NCI-H1048 (cell line): ENCODE data around the gene NUP54.
A peak's percentile ranks its signal among the peaks of the same experiment; 100 is the strongest.

Source experiments
- DNase-seq: peaks from one replicate; lab custom pipeline; 2025; lab: John Stamatoyannopoulos, UW

NUP54 gene, protein sequence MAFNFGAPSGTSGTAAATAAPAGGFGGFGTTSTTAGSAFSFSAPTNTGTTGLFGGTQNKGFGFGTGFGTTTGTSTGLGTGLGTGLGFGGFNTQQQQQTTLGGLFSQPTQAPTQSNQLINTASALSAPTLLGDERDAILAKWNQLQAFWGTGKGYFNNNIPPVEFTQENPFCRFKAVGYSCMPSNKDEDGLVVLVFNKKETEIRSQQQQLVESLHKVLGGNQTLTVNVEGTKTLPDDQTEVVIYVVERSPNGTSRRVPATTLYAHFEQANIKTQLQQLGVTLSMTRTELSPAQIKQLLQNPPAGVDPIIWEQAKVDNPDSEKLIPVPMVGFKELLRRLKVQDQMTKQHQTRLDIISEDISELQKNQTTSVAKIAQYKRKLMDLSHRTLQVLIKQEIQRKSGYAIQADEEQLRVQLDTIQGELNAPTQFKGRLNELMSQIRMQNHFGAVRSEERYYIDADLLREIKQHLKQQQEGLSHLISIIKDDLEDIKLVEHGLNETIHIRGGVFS

GRCh38 chr4:76148142-76148865, at the start of gene NUP54:
TSS of gene NUP54 (minus strand) at chr4:76148397. CDS start at chr4:76148374, 23 bp downstream.
- peak; percentile 90 for DNase-seq

- DNase-seq = no peak
These were observed 49.0 kb upstream of the NUP54 start for GRCh38 chr4:76197031-76197743.

- no peak for DNase-seq
These were observed 48.2 kb upstream of the NUP54 start for GRCh38 chr4:76196376-76196775.

GRCh38 chr4:76195326-76195725, 47.1 kb upstream of the NUP54 start:
- DNase-seq = no peak

DNA sequence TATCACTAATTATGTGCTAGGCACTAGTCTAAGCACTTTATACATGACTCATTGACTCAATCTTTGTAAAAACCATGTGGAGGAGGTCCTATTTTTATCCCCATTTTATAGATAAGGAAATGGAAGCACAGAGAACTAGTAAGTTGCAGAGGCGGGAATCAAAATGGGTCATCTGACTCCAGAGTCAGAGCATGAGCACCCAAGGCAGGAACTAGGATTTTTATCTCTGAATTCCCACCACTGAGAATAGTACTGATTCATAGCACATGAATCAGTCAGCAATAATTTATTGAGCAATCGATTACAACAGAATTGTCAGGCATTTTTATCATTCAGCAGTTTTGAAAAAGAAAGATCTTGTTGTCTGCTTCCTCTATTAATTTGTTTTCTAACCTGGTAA, 46.1 kb upstream of the NUP54 start:
- DNase-seq = no peak

GRCh38 chr4:76192236-76192635, 44.0 kb upstream of the NUP54 start:
- no peak for DNase-seq

DNA sequence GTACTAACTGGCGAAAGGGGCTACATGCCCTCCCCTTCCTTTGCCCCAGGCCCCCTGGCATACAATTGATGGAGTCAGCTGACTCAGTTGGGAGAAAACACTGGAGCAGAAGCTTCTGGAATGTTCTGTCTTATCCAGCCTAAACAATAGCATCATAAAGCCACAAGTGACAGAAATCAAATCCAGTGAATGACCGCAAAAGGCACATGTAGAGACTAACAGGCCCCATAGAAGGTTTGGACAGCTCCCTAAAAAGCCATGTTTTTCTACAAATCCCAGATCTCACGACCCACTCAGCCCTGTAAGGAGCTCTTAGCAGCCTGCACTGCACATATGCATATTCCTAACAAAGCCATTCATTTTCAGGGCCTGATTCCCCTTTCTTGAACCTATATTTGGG, 40.4 kb upstream of the NUP54 start:
- no peak for DNase-seq

DNA sequence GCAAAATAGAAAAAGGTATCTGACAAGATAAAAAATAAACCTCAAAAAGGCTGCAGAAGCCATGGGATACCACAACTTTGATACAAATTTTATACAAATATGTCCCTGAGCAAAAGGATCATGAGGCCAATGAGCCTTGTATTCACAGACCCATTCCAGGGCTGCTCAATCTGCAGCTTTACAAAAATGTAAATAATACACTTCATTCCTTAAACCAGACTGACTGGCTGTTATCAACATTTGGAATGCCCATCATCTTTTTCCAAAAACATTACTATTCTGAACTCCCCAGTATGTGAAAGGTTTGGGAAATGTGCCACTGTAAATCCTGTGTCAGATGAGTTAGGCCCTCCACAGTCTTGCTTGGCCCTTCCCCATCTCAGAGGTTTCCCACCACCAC, 40.0 kb upstream of the NUP54 start:
- no peak for DNase-seq

DNA sequence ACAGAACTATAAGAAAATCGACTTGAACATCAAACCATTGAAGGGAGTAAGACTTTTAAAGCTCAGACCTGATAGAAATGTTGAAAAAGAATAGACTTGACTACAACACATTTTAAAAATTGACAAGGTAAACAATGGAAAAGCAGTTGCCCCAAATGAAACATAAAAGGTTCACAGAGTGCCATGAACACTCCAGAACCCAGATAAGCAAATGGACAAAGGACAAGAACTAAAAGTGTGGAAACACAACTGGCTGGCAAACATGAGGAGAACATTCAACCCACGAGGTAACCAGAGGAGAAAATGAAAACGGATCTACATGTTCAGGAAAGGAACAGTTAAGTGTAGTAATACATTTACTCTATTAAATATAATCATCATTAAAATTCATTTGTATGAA, 39.0 kb upstream of the NUP54 start:
- no peak for DNase-seq

GRCh38 chr4:76182463-76182862, 34.3 kb upstream of the NUP54 start:
- no peak for DNase-seq

DNA sequence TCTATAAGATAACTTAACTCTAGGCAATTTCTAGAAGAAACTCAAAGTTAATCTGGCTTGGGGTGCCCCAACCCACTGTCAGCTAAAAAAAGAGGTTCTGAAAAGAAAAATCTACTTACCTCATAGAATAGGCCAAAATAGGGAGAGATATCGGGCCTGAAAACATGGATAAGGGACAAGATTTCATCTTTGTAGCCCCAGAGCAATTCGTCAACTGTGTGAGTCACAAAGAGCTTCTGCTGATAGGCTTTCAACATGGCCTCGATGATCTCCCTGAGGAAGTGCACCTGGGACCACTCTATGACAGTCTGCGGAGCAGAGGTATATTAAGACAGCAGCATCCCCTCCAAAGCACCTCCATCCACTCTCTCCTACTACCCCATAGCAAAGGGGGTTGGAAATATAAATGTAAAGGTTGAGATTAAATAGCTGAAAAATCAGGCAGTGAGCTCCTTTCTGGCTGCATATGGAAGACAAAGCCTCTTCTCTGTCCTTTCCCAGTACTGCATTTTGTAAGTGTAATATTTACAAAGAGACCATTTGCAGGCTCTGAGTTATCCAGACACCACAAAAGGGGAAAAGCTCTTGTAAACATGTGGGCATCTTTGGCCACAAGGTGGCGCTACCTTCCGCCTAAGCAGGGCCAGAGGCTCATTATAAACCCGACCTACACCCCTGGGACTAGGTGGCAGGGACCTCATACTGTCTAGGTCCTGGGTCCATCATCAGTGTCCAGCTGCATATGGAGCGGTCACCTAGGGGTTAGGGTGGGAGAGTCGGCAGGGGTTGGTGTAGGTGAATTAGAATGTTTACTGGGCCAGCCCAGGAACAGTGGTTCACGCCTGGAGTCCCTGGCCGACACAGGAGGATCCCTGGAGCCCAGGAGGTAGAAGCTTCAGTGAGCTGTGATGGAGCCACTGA, 31.5 kb upstream of the NUP54 start:
- peak; percentile 60 for DNase-seq

DNA sequence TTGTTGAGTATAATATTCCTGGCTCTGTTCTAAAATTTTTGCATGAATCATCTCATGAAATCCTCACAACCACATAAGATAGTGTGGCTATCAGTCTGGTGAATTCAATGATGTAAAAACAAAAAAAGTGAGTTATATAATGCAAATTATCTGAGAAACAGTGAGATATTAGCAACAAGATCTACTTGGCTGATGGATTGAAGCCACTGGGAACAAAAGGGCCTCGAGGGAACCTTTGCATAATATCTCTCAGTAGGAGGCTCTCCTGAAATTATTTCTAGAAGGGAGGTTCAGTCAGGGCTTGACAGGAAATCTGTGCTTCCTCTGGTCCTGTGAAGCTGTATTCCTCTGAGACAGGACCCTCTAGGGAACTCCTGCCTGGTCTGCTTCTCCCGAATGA, 30.1 kb upstream of the NUP54 start:
- DNase-seq = no peak

GRCh38 chr4:76177709-76178108, 29.5 kb upstream of the NUP54 start:
- no peak for DNase-seq

- DNase-seq = no peak
These were observed 27.1 kb upstream of the NUP54 start for GRCh38 chr4:76175336-76175735.

DNA sequence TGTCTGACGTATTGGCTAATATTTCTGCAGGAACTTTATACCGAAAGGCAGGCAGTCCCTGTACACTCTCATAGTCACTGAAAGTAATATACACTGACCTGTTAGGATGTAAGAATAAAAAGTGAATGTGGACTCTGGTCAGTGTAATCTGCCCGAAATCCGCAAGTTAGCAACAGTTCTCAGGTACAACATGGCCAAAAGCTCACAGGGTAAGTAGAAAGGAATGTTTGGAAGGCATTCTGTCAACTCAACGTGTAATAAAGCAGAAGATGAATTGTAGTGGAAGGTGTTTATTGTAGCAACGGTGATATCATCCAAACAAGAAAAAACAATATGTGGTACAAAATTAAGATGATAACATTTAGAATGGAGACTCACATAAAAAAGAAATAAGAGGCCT, 26.0 kb upstream of the NUP54 start:
- no peak for DNase-seq

- DNase-seq = no peak
These were observed 20.5 kb upstream of the NUP54 start for GRCh38 chr4:76168688-76169087.

DNA sequence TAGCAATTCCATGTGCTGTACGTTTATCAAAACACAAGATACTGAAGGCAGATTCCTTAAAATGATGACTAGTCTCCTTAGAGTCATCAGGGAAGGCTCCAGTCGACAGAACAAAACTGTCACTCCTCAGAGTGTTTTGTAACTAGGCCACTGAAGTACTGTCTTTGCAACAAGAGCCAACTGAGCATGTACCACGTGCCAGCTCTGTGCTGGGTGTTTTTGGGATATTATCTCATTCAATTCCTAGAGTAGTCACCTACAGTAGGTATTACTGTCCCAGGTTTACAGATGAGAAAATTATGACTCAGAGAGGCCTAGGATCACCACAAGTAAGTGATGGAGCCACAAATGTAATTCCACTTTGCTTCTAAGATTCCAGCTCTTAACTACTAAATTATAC, 18.3 kb upstream of the NUP54 start:
- no peak for DNase-seq

- no peak for DNase-seq
These were observed 12.2 kb upstream of the NUP54 start for GRCh38 chr4:76160355-76160754.

- no peak for DNase-seq
These were observed 8.4 kb upstream of the NUP54 start for GRCh38 chr4:76156635-76157034.

DNA sequence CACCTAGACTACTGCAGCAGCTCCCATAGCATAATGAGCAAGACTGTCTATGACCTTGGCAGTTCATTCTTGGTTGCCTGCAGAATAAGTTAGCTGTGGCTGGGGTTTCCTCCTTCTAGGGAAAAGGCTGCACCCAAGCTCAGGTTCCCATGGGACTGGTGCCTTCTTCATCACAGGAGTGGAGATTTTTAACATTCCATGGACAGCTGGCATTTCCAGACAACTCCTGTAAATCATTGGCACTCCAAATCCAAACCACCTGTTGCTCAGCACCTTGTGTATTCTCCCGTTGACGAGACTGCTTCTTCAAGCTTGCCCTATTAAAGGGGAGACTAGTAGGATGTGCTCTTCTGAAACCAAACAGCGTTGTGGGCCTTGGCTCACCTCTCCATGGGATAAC, 7.8 kb upstream of the NUP54 start:
- no peak for DNase-seq

GRCh38 chr4:76153356-76153755, 5.2 kb upstream of the NUP54 start:
- DNase-seq = no peak
